PC-3 (cell line): ENCODE data around the gene TAGAP. TPM values are rescaled to one million over a fixed set of nuclear protein-coding genes. Genes with fewer than 3 reads are reported as not detected.
A peak's percentile ranks its signal among the peaks of the same experiment; 100 is the strongest.

Experiments used
- ATAC-seq: fragments of 200-7000 bp; cut with Tn5 transposase; 2 replicates; pipeline ENCODE4 v1.9.1; 2020; ENCODE audit warnings: mild to moderate bottlenecking, moderate library complexity
- BruUV-seq: library from RNA; stranded (reverse); fragments of 400-500 nt; replicated peaks from 2 replicates; lab custom pipeline; 2021; lab: Mats Ljungman, UMichigan
- CTCF ChIA-PET: fragments of 300-600 bp; sonication (Branson Sonifier 250); formaldehyde crosslinking; loops from one replicate; lab custom pipeline; 2022; ENCODE audit warnings: antibody characterized with exemption; lab: Charles Lee
- POLR2A ChIA-PET: fragments of 300-600 bp; sonication (Branson Sonifier 250); formaldehyde crosslinking; loops from one replicate; lab custom pipeline; 2022; ENCODE audit warnings: antibody characterized with exemption; ENCODE audit not compliant: unreplicated experiment; lab: Charles Lee
- DNase-seq: peaks from one replicate; pipeline ENCODE4 v3.0.0-alpha.2; 2015
- H2AFZ ChIP-seq: fragments of 300-600 bp; sonication (generic); 2 replicates; pipeline ENCODE4 v1.6.0; 2016; ENCODE audit warnings: antibody characterized with exemption, low read length
- H3F3A ChIP-seq: fragments of 300-600 bp; sonication (generic); one replicate; pipeline ENCODE4 v1.6.0; 2017; ENCODE audit warnings: antibody characterized with exemption, low read length, control low read depth, mild to moderate bottlenecking; ENCODE audit not compliant: unreplicated experiment
- H3K27ac ChIP-seq: fragments of 300-600 bp; sonication (generic); 2 replicates; pipeline ENCODE4 v1.5.1; 2016; ENCODE audit warnings: mild to moderate bottlenecking, low read length
- H3K27me3 ChIP-seq: fragments of 300-600 bp; sonication (generic); 2 replicates; pipeline ENCODE4 v1.6.1; 2016; ENCODE audit warnings: low read length, mixed read lengths
- H3K36me3 ChIP-seq: fragments of 300-600 bp; sonication (generic); 2 replicates; pipeline ENCODE4 v1.6.1; 2016; ENCODE audit warnings: low read depth, mixed run types, low read length, mixed read lengths
- H3K4me1 ChIP-seq: fragments of 300-600 bp; sonication (generic); 2 replicates; pipeline ENCODE4 v1.5.1; 2016; ENCODE audit warnings: low read length; ENCODE audit not compliant: insufficient read depth
- H3K4me2 ChIP-seq: fragments of 300-600 bp; sonication (generic); 2 replicates; pipeline ENCODE4 v1.6.0; 2016; ENCODE audit warnings: low read length
- H3K4me3 ChIP-seq: fragments of 300-600 bp; sonication (generic); 2 replicates; pipeline ENCODE4 v1.5.1; 2016; ENCODE audit warnings: mild to moderate bottlenecking, low read length, mixed read lengths
- H3K79me2 ChIP-seq: fragments of 300-600 bp; sonication (generic); 2 replicates; pipeline ENCODE4 v1.6.1; 2017; ENCODE audit warnings: low read length, mixed read lengths
- H3K9ac ChIP-seq: fragments of 300-600 bp; sonication (generic); 2 replicates; pipeline ENCODE4 v1.6.0; 2016; ENCODE audit warnings: mild to moderate bottlenecking, low read length
- H3K9me2 ChIP-seq: fragments of 300-600 bp; sonication (generic); replicated peaks from 2 replicates; pipeline ENCODE4 v1.6.1; 2016; ENCODE audit warnings: mixed run types, low read length, mixed read lengths
- H3K9me3 ChIP-seq: fragments of 300-600 bp; sonication (generic); 2 replicates; pipeline ENCODE4 v1.6.1; 2016; ENCODE audit warnings: low read length, mixed read lengths
- H4K20me1 ChIP-seq: fragments of 300-600 bp; sonication (generic); 2 replicates; pipeline ENCODE4 v1.6.1; 2016; ENCODE audit warnings: low read length, mixed read lengths
- CTCF ChIP-seq: fragments of 300-600 bp; sonication (generic); conservative IDR thresholded peaks from 2 replicates; pipeline ENCODE4 v1.5.1; 2017; ENCODE audit warnings: antibody characterized with exemption, low read depth, mild to moderate bottlenecking, low read length
- EZH2 ChIP-seq: fragments of 300-600 bp; sonication (generic); IDR thresholded peaks from one replicate; pipeline ENCODE4 v1.6.1; 2017; ENCODE audit warnings: antibody characterized with exemption, mild to moderate bottlenecking, low read length; ENCODE audit not compliant: unreplicated experiment
- EZH2phosphoT487 ChIP-seq: fragments of 300-600 bp; sonication (generic); IDR thresholded peaks from 2 replicates; pipeline ENCODE4 v1.6.1; 2018; ENCODE audit warnings: mild to moderate bottlenecking, antibody characterized with exemption, low read length, borderline replicate concordance
- intact Hi-C: fragments of 100-400 bp; cut with micrococcal nuclease; formaldehyde crosslinking; loops from 2 replicates; pipeline ENCODE4 v1.9.0; 2023
- total RNA-seq: library from RNA; depleted of rRNA; stranded (reverse); fragments of >200 nt; gene quantifications from 2 replicates; pipeline ENCODE4 v1.2.3, GENCODE V29; 2014

Gene TAGAP
- total RNA-seq, 1 experiment from 2014 or later = not detected

- no TSS peak for BruUV-seq
- Histone ChIP-seq H3K27ac (no peak overlapping the region), H3K4me2 (no peak overlapping the region), H3F3A (no peaks in the 10 kb centered on the region), H3K9ac (no peak overlapping the region), H3K9me3 (no peaks in the 10 kb centered on the region), H3K9me2 (no peaks in the 10 kb centered on the region), H3K4me3 (no peak overlapping the region), H3K79me2 (no peaks in the 10 kb centered on the region), H3K4me1 (no peaks in the 10 kb centered on the region), H2AFZ (no peak overlapping the region), H3K27me3 (peaks cover 87% of the 10 kb centered on the region), H3K36me3 (no peaks in the 10 kb centered on the region), H4K20me1 (no peaks in the 10 kb centered on the region)
- TF ChIP-seq EZH2 = no peak
- ChIA-PET CTCF (no interaction called here), POLR2A (no interaction called here)
- ATAC-seq = no peak
- intact Hi-C loops = no loop called here
- DNase-seq = no peak
Observed at GRCh38 chr6:159068904-159069578, 24.2 kb upstream of the TAGAP start.

GRCh38 chr6:159067334-159067733 is 22.5 kb upstream of the TAGAP start:
- Histone ChIP-seq H3K79me2 (no peaks in the 10 kb centered on the region), H2AFZ (no peak overlapping the region), H4K20me1 (no peaks in the 10 kb centered on the region), H3K4me1 (no peaks in the 10 kb centered on the region), H3K9me3 (no peaks in the 10 kb centered on the region), H3K27ac (no peak overlapping the region), H3F3A (no peaks in the 10 kb centered on the region), H3K9ac (no peak overlapping the region), H3K36me3 (no peaks in the 10 kb centered on the region), H3K9me2 (no peaks in the 10 kb centered on the region), H3K4me2 (no peak overlapping the region), H3K27me3 (peaks cover 88% of the 10 kb centered on the region), H3K4me3 (no peak overlapping the region)
- peak; percentile 10 for DNase-seq
- intact Hi-C loops = no loop called here
- ChIA-PET CTCF (no interaction called here), POLR2A (no interaction called here)
- no peak for TF ChIP-seq CTCF
- no peak for TF ChIP-seq EZH2phosphoT487
- no peak for TF ChIP-seq EZH2
- ATAC-seq = no peak
- no TSS peak for BruUV-seq

DNA sequence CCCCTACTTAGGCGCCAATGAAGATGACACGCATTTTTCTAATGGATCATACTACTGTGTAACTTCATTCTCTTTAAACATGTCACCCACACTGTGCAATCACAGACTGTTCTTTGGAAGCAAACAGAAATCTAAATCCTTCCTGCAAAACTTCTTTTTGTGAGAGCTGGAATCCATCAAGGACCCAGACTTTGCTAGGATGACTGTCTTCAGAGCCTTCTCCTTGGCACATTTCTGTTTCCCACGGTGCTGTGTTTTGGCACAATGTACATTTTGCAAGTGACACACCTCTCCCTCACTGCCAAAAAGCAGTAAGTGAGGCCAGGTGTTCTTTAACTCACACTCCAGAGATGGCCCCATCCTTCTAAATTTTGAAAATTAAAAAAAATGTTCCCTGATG is 21.7 kb upstream of the TAGAP start:
- Histone ChIP-seq H3K36me3 (no peaks in the 10 kb centered on the region), H3K9me2 (no peaks in the 10 kb centered on the region), H3K9ac (no peak overlapping the region), H3K27me3 (peaks cover 88% of the 10 kb centered on the region), H2AFZ (no peak overlapping the region), H3K4me1 (no peaks in the 10 kb centered on the region), H3K79me2 (no peaks in the 10 kb centered on the region), H3K9me3 (no peaks in the 10 kb centered on the region), H4K20me1 (no peaks in the 10 kb centered on the region), H3F3A (no peaks in the 10 kb centered on the region), H3K4me2 (no peak overlapping the region), H3K4me3 (no peak overlapping the region), H3K27ac (no peak overlapping the region)
- DNase-seq (no peak), ATAC-seq (no peak)
- intact Hi-C loops = no loop called here
- BruUV-seq = no TSS peak
- POLR2A ChIA-PET = no interaction called here
- CTCF ChIA-PET = no interaction called here
- TF ChIP-seq EZH2phosphoT487 (no peak), EZH2 (no peak), CTCF (no peak)
